ENCODE results near the gene JAKMIP1. TPM values are rescaled to one million over a fixed set of nuclear protein-coding genes. Genes with fewer than 3 reads are reported as not detected.

Gene JAKMIP1
- total RNA-seq, 1 donor from 2014 or later: not detected

GRCh38 chr4:6030679-6031078 lies 169.7 kb downstream of the JAKMIP1 start:
- Mint-ChIP-seq H3K27ac (ENCODE audit: unreplicated experiment) (peak overlapping the region; percentile 22), H3K36me3 (ENCODE audit: low read depth, unreplicated experiment) (no peaks in the 10 kb centered on the region), H3K4me1 (ENCODE audit: unreplicated experiment) (peaks cover 10% of the 10 kb centered on the region), H3K4me3 (ENCODE audit: unreplicated experiment) (no peak overlapping the region), H3K9me3 (ENCODE audit: unreplicated experiment) (no peaks in the 10 kb centered on the region), H3K27me3 (ENCODE audit: unreplicated experiment) (peaks cover 17% of the 10 kb centered on the region)
- no peak for TF ChIP-seq CTCF (IDR thresholded peaks at IDR 0.05; ENCODE audit: unreplicated experiment)
- DNase-seq (ENCODE audit: low spot score): no peak

GRCh38 chr4:6029254-6029653 lies 171.1 kb downstream of the JAKMIP1 start:
- TF ChIP-seq CTCF (IDR thresholded peaks at IDR 0.05; ENCODE audit: unreplicated experiment): no peak
- peaks cover 10% of the 10 kb centered on the region for H3K4me1 Mint-ChIP-seq (ENCODE audit: unreplicated experiment)
- no peak overlapping the region for H3K4me3 Mint-ChIP-seq (ENCODE audit: unreplicated experiment)
- peak; percentile 32 for DNase-seq (ENCODE audit: low spot score)
- H3K9me3 Mint-ChIP-seq (ENCODE audit: unreplicated experiment): no peaks in the 10 kb centered on the region
- H3K36me3 Mint-ChIP-seq (ENCODE audit: low read depth, unreplicated experiment): no peaks in the 10 kb centered on the region
- peaks cover 13% of the 10 kb centered on the region for H3K27me3 Mint-ChIP-seq (ENCODE audit: unreplicated experiment)
- H3K27ac Mint-ChIP-seq (ENCODE audit: unreplicated experiment): peak overlapping the region; percentile 90

- H3K4me3 Mint-ChIP-seq (ENCODE audit: unreplicated experiment): no peak overlapping the region
- H3K36me3 Mint-ChIP-seq (ENCODE audit: low read depth, unreplicated experiment): no peaks in the 10 kb centered on the region
- no peak for TF ChIP-seq CTCF (IDR thresholded peaks at IDR 0.05; ENCODE audit: unreplicated experiment)
- H3K27ac Mint-ChIP-seq (ENCODE audit: unreplicated experiment): peak overlapping the region; percentile 5
- peaks cover 13% of the 10 kb centered on the region for H3K27me3 Mint-ChIP-seq (ENCODE audit: unreplicated experiment)
- peaks cover 19% of the 10 kb centered on the region for H3K4me1 Mint-ChIP-seq (ENCODE audit: unreplicated experiment)
- no peaks in the 10 kb centered on the region for H3K9me3 Mint-ChIP-seq (ENCODE audit: unreplicated experiment)
- no peak for DNase-seq (ENCODE audit: low spot score)
These were observed 172.2 kb downstream of the JAKMIP1 start for GRCh38 chr4:6028168-6028567.

GRCh38 chr4:6027392-6027791 lies 173.0 kb downstream of the JAKMIP1 start:
- TF ChIP-seq CTCF (IDR thresholded peaks at IDR 0.05; ENCODE audit: unreplicated experiment): no peak
- Mint-ChIP-seq H3K27ac (ENCODE audit: unreplicated experiment) (no peak overlapping the region), H3K4me1 (ENCODE audit: unreplicated experiment) (peaks cover 19% of the 10 kb centered on the region), H3K9me3 (ENCODE audit: unreplicated experiment) (no peaks in the 10 kb centered on the region), H3K27me3 (ENCODE audit: unreplicated experiment) (peaks cover 11% of the 10 kb centered on the region), H3K4me3 (ENCODE audit: unreplicated experiment) (no peak overlapping the region), H3K36me3 (ENCODE audit: low read depth, unreplicated experiment) (no peaks in the 10 kb centered on the region)
- no peak for DNase-seq (ENCODE audit: low spot score)

GRCh38 chr4:6024313-6024960 lies 175.9 kb downstream of the JAKMIP1 start:
- no peak for DNase-seq (ENCODE audit: low spot score)
- no peak for TF ChIP-seq CTCF (IDR thresholded peaks at IDR 0.05; ENCODE audit: unreplicated experiment)
- peaks cover 14% of the 10 kb centered on the region for H3K4me1 Mint-ChIP-seq (ENCODE audit: unreplicated experiment)
- no peak overlapping the region for H3K27ac Mint-ChIP-seq (ENCODE audit: unreplicated experiment)
- peaks cover 5% of the 10 kb centered on the region for H3K36me3 Mint-ChIP-seq (ENCODE audit: low read depth, unreplicated experiment)
- no peaks in the 10 kb centered on the region for H3K9me3 Mint-ChIP-seq (ENCODE audit: unreplicated experiment)
- H3K27me3 Mint-ChIP-seq (ENCODE audit: unreplicated experiment): peaks cover 4% of the 10 kb centered on the region
- H3K4me3 Mint-ChIP-seq (ENCODE audit: unreplicated experiment): no peak overlapping the region
